Measurements from ENCODE around the gene INTS7.

Gene INTS7

GRCh38 chr1:211901945-211902344 lies 133.4 kb downstream of the INTS7 start:
- DNase-seq: no peak

- DNase-seq: no peak
Observed at GRCh38 chr1:211900441-211900840, 134.9 kb downstream of the INTS7 start.

- DNase-seq: no peak
Observed at GRCh38 chr1:211896958-211897357, 138.4 kb downstream of the INTS7 start.

- no peak for DNase-seq
Observed at GRCh38 chr1:211895126-211895759, 140.1 kb downstream of the INTS7 start.

GRCh38 chr1:211894312-211894711 lies 141.0 kb downstream of the INTS7 start:
- DNase-seq: no peak

GRCh38 chr1:211893260-211893659 lies 142.1 kb downstream of the INTS7 start:
- no peak for DNase-seq

GRCh38 chr1:211892577-211892976 lies 142.8 kb downstream of the INTS7 start:
- DNase-seq: no peak

GRCh38 chr1:211891708-211892107 lies 143.6 kb downstream of the INTS7 start:
- no peak for DNase-seq

All from stimulated activated CD4-positive, alpha-beta T cell treated with anti-CD3 and anti-CD28 coated beads, Interleukin-2, amount 100 ng/mL, for 24 hours (primary cell).